ENCODE results near the gene AGBL5.
A peak's percentile ranks its signal among the peaks of the same experiment; 100 is the strongest.

AGBL5 gene

DNA sequence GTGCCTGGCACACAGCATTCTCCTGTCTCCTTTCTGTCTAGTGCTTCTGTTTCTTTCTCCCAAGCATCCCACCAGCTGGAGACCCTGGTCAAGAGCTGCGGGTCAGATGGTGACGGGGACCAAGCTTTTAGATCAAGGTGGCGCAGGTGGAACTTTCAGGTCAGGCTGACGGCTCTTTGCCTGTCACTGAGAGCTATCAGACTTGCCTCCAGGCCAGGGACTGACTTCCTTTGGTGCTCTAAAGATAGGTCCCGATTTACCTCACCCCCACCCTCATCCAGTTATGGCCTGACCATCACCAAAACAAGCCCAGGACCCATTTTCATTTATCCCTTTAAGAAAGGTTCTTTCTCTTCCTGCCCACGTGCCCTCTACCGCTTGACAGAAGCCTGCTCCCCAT lies 25.8 kb downstream of the AGBL5 start:
- DNase-seq, result no peak

GRCh38 chr2:27078267-27079194 lies 27.1 kb downstream of the AGBL5 start, which contains the start of gene EMILIN1:
TSS of gene EMILIN1 (plus strand) at chr2:27078615. CDS start at chr2:27079066, 451 bp downstream.
- peak in 45 of 51 donors; percentile 8 to 78 (median 54) for DNase-seq

DNA sequence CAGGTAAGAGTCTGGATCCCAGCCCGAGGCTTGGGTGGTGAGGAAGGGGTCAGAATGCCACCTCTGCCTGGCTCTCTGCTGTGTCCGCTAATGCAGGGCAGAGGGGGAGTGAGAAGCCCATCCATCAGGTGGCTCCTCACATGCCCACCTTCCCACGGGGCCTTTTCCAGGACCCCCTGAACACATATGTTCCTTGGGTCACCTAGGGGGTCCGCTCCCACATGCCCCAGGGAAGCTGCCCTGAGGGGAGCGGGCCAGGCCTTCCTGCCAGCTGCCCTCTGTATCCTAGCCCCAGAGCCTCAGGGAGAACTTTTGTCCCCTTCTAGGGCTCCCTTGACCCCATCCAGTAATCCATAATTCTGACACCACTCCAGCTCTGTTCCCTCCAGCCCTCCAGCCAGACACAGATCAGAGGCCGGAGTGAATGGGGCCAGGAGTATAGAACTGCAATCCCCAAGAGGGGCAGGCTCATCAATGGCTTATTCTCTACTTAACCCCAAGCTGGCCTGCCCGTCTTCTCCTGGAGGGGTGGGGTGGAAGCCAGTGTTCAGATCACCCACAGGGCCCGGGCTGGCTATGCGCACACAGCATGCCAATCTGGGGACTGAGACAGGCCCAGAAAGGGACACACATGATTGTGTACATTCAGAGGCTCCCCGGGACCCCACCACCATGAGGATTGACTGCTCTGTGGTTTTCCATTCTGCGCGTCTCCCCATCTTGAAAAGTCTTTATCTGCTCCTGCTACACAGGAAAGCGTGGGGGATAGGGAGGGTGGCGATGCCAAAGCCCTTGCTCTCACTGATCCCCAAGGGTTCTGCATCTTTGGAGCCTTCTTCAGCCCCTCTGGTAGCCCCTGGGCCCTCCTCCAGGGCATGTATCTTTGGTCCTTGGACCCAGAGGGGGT lies 28.0 kb downstream of the AGBL5 start:
- DNase-seq, result no peak

- DNase-seq, result no peak
Observed at GRCh38 chr2:27080140-27080469, 28.6 kb downstream of the AGBL5 start.

GRCh38 chr2:27080603-27080936 lies 29.1 kb downstream of the AGBL5 start:
- no peak for DNase-seq

DNA sequence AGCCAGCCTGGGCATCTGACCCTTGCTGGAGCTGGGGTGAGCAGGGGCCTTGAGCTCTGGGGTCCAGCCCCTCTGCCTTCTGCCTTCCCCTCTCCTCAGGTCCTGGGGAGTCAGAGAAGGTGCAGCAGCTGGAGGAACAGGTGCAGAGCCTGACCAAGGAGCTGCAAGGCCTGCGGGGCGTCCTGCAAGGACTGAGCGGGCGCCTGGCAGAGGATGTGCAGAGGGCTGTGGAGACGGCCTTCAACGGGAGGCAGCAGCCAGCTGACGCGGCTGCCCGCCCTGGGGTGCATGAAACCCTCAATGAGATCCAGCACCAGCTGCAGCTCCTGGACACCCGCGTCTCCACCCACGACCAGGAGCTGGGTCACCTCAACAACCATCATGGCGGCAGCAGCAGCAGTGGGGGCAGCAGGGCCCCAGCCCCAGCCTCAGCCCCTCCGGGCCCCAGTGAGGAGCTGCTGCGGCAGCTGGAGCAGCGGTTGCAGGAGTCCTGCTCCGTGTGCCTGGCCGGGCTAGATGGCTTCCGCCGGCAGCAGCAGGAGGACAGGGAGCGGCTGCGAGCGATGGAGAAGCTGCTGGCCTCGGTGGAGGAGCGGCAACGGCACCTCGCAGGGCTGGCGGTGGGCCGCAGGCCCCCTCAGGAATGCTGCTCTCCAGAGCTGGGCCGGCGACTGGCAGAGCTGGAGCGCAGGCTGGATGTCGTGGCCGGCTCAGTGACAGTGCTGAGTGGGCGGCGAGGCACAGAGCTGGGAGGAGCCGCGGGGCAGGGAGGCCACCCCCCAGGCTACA lies 30.7 kb downstream of the AGBL5 start:
- no peak for DNase-seq

GRCh38 chr2:27082773-27083409 lies 31.4 kb downstream of the AGBL5 start:
- no peak for DNase-seq

DNA sequence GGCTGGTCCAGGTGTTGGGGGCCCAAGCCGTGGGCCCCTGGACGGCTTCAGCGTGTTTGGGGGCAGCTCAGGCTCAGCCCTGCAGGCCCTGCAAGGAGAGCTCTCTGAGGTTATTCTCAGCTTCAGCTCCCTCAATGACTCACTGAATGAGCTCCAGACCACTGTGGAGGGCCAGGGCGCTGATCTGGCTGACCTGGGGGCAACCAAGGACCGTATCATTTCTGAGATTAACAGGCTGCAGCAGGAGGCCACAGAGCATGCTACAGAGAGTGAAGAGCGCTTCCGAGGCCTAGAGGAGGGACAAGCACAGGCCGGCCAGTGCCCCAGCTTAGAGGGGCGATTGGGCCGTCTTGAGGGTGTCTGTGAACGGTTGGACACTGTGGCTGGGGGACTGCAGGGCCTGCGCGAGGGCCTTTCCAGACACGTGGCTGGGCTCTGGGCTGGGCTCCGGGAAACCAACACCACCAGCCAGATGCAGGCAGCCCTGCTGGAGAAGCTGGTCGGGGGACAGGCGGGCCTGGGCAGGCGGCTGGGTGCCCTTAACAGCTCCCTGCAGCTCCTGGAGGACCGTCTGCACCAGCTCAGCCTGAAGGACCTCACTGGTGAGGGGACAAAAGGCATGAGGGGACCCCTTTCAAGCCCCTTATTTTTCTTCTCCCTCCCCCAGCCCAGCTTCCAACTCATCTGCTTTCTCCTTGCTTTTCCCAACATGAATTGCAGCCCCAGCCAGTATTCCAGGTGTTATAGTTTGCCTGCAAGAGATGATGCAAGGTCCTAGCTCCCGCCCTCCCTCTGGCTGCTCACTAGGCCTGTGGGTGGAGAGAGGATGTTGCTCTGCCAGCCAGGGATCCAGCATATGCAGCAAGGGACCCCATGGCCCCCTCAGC lies 32.2 kb downstream of the AGBL5 start:
- no peak for DNase-seq

DNA sequence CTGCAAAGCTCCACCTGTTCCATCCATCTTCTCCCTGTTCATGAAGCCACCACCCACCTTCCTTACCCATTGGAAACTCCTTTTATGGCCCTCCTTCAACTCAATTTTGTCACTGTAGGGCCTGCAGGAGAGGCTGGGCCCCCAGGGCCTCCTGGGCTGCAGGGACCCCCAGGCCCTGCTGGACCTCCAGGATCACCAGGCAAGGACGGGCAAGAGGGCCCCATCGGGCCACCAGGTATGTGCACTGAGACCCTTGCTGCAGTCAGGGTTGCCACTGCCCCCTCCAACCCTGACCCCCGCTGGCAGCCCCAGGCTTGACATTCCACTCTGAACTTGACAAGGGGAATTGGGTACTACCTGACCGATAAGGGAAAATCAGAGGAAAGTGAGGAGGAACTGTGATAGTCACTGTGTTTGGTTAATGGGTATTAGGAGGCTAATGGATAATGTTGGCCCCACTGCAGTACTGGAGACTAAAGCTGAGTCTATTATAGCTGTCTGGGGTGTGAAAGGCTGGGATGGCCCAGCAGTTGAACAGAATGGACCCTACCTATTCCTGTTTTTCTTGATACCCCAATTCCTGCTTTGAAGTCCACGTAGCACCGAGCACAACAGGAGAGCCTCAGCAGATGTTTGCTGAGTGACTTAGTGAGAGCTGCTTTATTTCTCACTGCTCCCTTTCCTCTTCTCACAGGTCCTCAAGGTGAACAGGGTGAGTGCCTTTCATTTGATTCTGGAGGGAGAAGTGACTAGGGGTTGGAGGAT lies 33.0 kb downstream of the AGBL5 start:
- no peak for DNase-seq

- no peak for DNase-seq
Observed at GRCh38 chr2:27085062-27085672, 33.7 kb downstream of the AGBL5 start.

GRCh38 chr2:27085673-27086089 lies 34.2 kb downstream of the AGBL5 start:
- peak in 49 of 51 donors; percentile 16 to 88 (median 59) for DNase-seq

GRCh38 chr2:27086090-27086723 lies 34.7 kb downstream of the AGBL5 start:
- peak; percentile 51 to 99 (median 91) for DNase-seq

DNA sequence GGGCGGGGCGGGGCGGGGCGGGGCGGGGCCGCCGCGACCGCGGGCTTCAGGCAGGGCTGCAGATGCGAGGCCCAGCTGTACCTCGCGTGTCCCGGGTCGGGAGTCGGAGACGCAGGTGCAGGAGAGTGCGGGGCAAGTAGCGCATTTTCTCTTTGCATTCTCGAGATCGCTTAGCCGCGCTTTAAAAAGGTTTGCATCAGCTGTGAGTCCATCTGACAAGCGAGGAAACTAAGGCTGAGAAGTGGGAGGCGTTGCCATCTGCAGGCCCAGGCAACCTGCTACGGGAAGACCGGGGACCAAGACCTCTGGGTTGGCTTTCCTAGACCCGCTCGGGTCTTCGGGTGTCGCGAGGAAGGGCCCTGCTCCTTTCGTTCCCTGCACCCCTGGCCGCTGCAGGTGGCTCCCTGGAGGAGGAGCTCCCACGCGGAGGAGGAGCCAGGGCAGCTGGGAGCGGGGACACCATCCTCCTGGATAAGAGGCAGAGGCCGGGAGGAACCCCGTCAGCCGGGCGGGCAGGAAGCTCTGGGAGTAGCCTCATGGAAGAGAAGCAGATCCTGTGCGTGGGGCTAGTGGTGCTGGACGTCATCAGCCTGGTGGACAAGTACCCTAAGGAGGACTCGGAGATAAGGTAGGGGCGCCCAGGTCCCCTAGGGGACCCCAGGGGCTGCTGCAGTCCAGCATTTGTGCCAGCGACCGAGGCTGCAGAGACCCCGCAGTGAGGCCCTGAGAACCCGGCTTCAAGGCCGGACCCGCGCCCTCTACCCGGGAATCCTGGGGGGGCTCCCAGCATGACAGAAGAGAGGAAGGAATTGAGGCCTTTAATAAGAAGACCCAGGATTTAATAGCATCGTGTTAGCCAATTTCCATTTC lies 35.5 kb downstream of the AGBL5 start, which contains the start of gene KHK:
Gene KHK, plus strand, starts transcription at position 49 of the 870 bp plus-strand sequence. Its CDS starts 488 bp downstream, at position 537.
- DNase-seq, result peak in 30 of 51 donors; percentile 28 to 74 (median 53)

DNA sequence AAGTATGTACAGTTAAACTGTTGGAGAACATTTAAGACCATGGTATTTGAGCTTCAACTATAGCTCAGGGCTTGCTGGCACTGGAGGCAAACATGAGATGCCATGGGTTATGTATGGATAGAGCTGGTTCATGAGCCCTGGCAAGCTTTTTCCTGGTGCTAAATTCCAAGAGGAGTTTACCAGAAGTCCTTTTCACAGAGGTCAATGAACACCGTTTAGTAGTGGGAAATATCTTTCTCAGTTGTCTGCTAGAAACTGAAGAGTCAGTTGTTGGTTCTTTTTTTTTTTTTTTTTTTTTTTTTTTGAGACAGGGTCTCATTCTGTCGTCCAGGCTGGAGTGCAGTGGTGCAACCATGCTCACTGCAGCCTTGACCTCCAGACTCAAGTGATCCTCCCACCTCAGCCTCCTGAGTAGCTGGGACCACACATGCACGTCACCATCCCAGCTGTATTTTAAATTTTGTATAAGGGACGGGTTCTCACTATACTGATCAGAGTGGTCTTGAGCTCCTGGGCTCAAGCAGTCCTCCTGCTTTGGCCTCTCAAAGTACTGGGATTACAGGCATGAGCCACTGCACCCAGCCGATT lies 36.4 kb downstream of the AGBL5 start:
- no peak for DNase-seq

- no peak for DNase-seq
Observed at GRCh38 chr2:27088634-27089033, 37.2 kb downstream of the AGBL5 start.

- DNase-seq, result no peak
Observed at GRCh38 chr2:27089111-27089954, 37.9 kb downstream of the AGBL5 start.

Measured in hypothalamus (tissue), 51 donors.